Posterior vena cava (tissue), 2 donors: ENCODE results near the gene LRRC15. TPM values are rescaled to one million over a fixed set of nuclear protein-coding genes. Genes with fewer than 3 reads are reported as not detected.

Experiments used
- DNase-seq: peaks from one replicate; pipeline ENCODE4 v3.0.0-alpha.2; 2020; ENCODE audit warnings: low spot score
- intact Hi-C, 2 donors: fragments of 100-400 bp; cut with DNase I; formaldehyde crosslinking; loops; one replicate each; pipeline versions ENCODE4 v1.14.1 to v1.14.2; 2022 to 2023
- total RNA-seq, 2 donors: library from RNA; stranded (reverse); fragmentation: NEBNext Ultra II Directional; extraction: Animal tissue kit (Norgen Biotek cat#: 25700); gene quantifications; one replicate each; pipeline ENCODE4 v1.2.1, GENCODE V29; 2021
- donor health status: DM: yes; HTN: yes; CAD: no.
- donor health status: DM: yes; HTN: yes; CAD: no.

LRRC15 gene
- total RNA-seq, 2 donors from 2014 or later = 2.3 to 3.0 TPM

DNA sequence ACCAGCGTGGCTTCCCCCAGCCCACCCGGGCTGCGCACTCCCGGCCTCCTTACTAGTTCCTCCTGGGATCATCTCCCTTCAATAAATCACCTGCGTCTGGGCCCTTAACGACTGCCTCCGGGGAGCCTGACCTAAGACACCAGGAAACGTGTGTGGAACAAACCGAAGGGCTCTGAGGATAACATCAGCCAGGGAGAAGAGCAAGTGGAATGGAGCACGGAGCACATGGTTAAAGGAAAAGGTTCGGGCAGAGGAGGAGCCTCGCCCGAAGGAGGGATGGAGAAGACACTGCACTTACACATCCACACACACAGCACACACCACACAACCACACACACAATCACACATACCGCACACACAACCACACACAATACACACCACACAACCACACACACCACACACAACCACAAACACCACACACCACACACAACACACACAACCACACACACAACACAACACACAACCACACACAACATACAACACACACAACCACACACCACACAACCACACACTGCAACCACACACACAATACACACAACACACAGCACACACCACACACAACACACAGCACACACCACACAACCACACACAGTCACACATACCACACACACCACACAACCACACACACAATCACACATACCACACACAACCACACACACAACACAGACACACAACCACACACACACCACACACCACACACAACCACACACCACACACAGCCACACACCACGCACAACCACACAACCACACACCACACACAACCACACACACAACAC, 43.2 kb downstream of the LRRC15 start:
- intact Hi-C loops = no loop called here
- DNase-seq = no peak

DNA sequence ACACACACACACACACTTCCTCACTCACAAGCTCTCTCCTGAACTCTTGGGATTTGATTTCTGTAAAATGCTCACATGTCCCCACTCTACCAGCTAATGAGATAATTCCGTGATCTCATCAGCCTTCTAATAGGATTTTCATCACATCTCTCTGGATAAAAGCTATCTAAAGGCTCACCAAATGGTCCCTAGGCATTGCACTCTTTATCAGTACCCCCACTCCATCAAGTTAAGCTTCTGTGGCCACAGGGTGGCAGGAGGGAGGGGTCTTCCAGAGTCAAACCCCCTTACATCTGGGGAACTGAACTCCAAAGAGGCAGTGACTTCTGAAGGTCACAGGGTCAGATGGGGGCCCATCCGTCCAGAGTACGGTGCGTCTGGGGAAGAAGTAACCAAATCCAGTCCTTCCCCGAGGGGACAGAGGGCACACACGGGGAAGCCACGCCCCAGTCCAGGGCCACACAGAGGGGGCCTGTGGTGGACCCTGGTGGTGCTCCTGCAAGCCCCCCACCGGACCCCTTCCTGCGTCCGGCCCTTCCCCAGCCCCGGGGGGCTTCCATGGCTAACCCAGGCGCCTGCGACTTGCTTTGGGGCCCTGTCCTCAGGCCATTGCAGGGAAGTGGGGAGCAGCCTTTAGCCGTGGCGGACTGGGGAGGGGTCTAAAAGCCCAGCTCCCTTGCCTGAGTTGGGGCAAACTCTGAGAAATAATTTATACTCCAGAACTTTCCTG, 44.0 kb downstream of the LRRC15 start:
- no peak for DNase-seq
- intact Hi-C loops = no loop called here

DNA sequence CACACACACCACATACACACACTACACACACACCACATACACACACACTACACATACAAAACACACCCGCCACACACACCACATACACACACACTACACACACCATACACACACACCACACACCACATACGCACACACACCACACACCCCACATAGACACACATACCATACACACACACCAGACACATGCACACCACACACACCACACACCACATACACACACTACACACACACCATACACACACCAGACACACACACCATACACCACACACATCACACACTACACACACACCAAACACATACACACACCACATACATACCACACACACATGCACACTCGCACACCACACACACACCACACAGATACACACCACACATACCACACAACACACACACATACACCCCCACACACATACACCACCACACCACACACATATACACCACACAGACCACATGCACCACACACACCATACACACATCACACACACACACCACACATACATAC, 44.7 kb downstream of the LRRC15 start:
- DNase-seq = no peak
- intact Hi-C loops = no loop called here

DNA sequence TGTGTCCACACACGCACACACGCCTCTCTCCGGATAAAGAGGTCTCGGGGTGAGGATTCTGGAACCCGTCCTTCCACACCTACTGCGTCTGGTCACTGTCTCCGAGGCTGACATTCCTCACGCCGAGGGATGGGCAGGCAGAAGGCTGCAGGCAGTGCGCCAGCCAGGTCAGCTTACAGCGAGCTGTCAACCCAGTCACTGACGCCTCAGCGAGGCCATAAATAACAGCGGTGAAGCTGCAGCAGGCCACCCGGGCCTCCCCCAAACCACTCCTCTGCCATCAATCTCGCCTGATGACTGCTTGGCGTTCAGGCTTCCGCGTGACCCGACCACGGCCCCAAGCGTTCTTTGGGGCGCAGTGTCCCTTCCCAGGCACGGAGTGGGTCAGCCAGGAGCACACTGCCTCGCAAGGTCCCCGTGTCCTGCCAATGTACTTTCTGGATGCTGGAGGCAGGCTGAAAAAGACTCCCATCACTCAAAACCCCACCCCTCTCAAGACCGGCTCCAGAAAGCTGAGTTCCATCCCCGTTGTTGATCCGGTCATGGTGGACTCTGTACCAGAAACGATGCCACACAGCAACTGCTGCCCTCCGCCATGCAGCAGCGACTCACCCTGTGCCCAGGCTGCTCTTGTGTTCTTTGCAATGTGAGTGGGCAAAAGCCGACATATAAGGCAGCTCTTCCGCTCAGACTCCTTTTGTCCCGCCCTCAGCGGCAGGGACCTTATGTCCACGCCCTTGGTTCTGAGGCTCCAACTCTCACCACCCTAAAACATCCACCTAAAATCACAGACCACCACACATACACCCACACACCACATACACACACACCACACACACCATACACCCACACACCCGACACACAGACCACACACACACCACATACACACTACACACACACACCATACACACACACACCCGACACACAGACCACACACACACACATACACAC, 45.5 kb downstream of the LRRC15 start:
- intact Hi-C loops = no loop called here
- no peak for DNase-seq

DNA sequence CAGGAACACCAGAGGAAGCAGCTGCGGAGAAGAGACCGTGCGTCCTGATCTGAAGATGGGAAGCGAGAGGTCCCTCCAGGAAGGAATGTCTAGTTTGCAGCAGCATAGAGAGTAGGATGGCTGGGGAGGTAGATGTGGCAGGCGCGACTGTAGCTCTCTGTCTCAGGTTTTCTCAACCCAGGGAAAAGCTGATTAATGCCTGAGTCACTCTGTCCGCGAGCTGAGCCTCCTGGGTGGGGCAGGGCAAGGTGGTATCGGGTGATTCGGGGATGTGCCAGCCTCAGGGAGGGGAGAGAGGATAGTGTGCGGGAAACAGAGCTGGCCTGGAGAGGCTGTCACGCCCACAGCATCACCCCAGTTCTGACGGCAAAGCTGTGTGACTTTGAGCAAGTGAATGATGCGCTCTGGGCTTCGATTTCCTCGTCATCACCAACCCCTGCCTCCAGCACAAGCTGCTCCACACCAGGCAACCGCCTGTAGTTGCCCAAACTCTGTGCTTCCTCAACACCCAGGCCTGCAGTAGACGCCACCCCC, 46.8 kb downstream of the LRRC15 start:
- intact Hi-C loops = no loop called here
- DNase-seq = no peak

DNA sequence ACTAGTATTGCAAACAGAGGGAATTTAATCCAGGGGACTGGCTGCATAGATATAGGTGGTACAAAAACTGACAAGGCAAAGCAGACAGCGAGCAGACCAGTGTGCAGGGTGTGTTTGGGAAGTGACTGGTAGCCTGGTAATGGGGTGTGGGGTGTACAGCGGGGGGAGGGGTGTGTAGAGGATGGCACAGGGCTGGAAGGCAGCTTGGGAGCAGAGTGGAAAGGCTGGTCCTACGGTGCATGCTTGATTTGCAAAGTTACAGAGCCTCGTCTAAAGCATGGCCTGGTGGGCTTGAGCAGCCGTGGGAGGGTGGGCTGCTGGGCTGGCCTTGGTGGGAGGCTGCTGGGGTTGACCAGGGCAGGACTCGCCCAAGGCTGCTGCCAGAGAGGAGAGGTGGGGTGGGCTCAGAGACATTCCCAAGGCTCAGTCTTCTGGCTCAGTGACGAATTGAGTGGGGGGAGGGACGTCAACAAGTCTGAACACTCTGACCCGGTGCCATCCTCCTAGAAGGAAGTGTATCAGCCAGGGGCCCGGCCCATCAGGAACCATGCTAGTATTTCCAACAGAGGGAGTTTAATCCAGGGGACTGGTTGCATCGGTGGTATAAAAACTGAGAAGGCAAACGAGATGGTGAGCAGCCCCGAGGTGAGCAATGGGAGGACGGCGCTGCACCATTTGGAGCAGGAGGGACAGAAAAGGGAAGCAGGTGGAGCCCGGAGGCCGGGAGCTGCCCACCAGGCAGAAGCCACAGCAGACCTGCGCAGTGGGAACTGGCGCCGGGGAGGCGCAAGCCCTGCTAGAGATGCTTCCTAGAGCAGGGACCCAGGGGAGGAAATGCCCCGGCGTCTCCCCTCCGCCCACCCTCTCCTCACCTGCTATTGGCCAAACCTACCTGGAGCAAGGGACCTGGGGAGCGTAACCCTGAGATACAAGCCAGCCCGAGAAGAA, 47.6 kb downstream of the LRRC15 start:
- intact Hi-C loops = no loop called here

DNA sequence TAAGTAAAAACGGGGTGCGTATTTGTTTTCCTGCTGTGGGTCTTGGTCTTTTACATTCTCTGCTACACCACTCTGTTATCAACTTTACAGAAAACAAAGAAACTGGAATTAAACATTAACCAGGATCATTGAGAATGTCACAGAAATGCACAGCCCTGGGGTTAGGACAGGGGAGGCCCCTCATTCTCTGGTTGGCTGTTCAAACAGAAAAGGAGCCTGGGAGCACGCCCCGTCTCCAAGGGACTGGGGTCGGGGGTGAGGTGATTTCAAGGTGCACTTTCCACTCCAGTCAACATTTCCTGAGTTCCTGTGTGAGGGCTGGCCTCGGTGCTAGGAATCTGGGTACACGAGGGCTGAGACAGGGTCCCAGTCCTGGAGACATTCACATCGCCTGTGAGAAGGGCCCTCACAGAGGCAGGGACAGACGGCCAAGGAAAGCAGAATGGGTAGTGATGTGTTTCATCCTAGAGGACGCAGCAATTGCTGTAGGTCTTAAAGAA, 48.7 kb downstream of the LRRC15 start:
- no peak for DNase-seq
- intact Hi-C loops = no loop called here

More for the DNA sequence above, 47.6 kb downstream of the LRRC15 start:
- DNase-seq = no peak

DNA sequence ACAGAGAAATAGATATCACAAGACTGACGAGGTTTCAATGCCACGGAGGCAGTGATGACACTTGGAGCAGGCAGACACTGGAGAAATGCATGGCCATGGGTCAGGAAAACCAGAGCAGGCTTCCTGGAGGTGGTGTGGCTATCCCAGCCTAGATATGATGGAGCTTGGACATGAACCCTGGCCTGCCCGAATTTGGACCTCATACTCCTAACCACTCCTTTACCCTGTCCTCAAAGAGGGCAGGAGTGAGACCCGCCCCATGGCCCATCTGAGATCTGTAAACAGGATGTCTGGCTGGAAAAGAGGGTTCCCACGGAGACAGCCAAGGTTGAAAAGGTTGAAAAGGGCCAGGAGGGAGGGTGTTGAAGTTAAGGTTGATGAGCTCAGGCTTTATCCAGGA, 49.4 kb downstream of the LRRC15 start:
- intact Hi-C loops = no loop called here
- DNase-seq = no peak

DNA sequence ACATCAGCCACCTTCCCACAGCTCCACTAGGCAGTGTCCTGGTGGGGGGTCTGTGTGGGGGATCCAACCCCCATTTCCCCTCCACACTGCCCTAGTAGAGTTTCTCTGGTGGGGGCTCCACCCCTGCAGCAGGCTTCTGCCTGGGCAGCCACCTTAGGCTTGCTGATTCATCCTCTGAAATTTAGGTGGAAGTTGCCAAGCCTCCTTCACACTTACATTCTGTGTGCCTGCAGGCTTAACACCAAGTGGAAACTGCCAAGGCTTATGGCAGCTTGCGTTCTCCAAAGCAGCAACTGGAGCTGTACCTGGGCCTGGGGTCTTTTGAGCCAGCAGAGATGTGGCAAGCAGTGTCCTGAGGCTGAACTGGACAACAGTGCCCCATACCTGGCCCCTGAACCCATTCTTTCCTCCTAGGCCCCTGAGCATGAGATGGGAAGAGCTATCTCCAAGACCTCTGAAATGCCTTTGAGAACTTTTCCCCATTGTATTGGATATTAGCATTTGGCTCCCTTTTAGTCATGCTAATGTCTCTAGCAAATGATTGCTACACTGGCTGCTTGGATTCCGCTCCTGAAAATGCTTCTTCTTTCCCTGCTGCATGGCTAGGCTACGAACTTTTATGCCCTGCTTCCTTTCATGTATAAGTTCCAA, 50.9 kb downstream of the LRRC15 start:
- intact Hi-C loops = loop anchor here in 1 of 2 donors (5.0 kb wide), 2 partner anchors 181 to 536 kb away; partner anchors contain the start of gene HES1
- no peak for DNase-seq

DNA sequence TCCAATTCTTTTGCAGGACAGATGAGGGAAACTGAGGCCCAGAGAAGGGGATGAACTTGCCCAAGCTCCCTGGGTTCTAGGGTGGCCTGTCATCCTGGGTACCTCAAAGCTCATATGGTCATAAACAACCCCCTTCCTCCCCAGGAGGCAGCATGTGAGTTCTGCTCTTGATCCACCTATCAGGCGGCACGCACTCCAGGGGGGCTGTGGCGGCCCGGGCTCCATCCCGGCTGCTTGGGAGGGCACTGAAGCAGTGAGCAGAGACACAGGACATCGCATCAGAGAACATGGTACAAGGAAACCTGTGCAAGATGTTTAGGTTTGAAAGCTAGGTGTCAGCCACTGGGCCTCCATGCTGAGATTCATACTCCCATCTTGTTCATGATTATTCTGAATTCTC, 52.6 kb downstream of the LRRC15 start:
- intact Hi-C loops = loop anchor here in 1 of 2 donors (5.0 kb wide), 2 partner anchors 180 to 535 kb away; partner anchors contain the start of gene HES1
- DNase-seq = no peak

DNA sequence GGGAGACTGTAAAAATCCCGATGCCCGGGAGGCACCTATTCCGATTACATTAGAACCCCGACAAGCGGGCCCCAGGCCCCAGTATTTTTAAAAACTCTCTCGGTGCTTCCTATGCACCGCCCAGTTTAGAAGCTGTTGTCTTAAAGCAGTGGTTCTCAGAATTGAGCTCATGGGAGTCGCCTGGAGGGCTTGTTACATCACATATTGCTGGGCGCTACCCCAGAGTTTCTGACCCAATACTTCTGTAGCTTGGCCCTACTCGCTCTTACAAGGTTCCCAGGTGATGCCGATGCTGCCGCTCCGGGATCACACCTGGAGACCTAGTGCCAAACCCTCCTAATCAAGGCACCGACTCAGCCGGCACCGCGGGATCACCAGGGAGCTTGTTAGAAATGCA, 53.6 kb downstream of the LRRC15 start:
- intact Hi-C loops = loop anchor here (1.0 to 5.0 kb wide), 4 partner anchors 175 to 538 kb away; partner anchors contain the start of gene HES1 (in 1 of the 2)
- DNase-seq = no peak

DNA sequence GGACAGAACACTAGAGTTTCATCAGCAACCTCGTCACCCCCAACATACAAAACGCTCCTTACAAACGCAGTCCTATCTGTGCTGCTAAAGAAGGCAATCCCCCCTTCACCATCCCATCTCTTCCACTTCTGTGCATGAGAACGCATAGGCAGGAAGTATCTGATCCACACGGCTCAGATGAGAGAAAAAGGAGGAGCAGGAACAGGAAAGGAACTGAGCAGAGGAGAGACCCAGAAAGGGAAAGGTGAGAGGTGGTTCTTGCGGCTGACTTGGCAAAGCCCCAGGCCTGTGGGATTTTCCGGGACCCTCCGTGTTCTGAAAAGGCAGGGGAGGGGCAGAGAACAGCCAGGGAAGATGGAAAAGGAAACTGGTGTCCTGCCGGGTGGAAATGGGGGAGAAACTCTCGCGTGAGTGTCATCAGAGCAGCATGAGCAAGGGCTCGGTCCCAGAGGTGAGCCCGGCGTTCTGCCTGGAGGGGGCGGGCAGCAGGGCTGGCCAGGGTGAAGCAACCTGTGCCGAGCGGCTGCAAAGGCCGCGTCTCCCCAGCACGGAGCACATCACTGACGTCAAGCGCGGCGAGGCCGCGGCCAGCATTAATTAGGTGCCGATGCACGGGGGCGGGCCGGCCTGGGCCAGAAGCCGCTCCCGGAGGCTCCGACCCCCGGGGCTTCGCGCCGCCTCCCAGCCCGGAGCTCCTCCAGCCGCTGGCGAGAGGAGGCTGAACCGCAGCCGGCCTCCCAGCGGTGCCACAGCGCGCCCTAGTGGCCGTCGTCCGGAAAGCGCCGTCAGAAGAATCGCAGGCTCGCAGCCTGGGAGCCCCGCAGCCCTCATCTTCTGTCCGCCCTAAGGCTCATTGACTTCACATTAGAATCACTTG, 54.2 kb downstream of the LRRC15 start:
- DNase-seq = peak; percentile 97
- intact Hi-C loops = loop anchor here (1.0 to 5.0 kb wide), 4 partner anchors 175 to 537 kb away; partner anchors contain the start of gene HES1 (in 1 of the 2)

DNA sequence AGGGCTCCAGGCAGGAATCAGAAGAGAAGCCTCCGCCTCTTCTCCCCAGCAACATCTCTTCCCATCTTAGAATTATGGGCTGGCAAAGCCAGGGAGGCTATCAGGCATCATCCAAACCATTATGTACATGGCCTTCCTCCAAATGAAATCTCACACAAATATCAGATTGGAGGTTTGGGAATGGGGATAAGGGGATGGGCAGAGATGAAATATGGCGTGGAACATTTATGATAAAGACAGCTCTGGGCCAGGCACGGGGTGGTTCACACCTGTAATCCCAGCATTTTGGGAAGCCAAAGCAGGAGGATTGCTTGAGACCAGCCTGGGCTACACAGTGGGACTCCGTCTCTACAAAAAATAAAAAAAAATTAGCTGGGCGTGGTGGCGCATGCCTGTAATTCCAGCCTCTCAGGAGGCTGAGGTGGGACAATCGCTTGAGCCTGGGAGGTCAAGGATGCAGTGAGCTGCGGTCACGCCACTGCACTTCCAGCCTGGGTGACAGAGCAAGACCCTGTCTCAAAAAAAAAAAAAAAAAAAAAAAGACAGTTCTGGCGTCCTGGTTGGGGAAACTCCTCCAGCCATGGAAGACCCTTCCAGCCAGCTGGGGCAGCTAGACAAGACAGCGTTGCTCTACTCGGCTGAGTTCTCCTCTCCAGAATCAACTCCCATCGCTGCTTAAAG, 55.0 kb downstream of the LRRC15 start:
- intact Hi-C loops = loop anchor here (1.0 to 5.0 kb wide), 5 partner anchors 42 to 536 kb away; partner anchors contain the start of gene HES1 (in 1 of the 2)
- DNase-seq = peak; percentile 58

DNA sequence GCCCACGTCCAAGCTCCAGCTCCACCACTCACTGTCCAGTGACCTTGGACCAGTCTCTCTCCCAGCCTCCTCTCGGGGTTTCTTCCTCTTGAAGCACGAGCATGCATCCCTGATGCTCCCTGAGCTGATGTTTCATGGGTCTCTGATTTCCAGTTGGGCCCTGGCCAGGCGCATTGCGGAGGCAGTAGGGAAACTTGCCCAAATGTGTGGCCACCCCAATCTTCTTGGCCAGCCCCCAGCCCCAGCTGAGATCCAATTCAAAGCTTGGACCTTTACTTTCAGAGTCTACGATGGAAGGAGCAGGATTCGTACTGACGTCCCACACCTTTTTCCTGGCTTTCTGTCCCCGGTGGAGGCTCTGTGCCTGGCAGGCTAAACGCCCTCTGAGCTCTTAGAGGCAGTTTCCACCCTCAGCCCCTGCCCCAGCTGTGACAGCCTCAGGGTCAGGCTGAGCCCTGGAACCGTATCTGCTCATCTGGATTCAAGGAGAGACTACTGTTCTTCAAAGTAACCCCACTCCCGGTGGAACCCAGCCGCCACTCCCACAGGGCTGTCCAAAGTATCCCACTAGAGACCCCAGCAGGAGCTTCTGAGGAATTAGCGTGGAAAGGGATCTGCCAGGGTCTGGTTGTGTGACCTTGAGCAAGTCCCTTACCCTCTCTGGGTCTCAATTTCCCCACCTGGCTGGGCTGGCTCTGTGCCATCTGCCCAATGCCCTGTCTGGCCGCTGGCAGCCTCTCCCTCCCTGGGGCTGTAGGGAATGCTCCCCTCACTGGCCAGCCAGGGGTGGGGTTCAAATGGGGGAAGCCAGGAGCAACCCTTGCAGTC, 55.8 kb downstream of the LRRC15 start:
- intact Hi-C loops = loop anchor here (2.0 to 5.0 kb wide), 2 partner anchors 41 to 173 kb away; no protein-coding TSS in a partner anchor

More for the DNA sequence above, 55.8 kb downstream of the LRRC15 start:
- DNase-seq = peak; percentile 93
